Effector memory CD4-positive, alpha-beta T cell (primary cell): ENCODE results near the gene GREB1L.
"Not testable (repeated sequence)": the region's sequence is repeated elsewhere in the genome, so short reads cannot be mapped to it uniquely, and the experiment has no call there.

Source experiments
- DNase-seq, 3 donors: peaks; one replicate each; pipeline ENCODE4 v3.0.0-alpha.2; 2020
- H3K27ac ChIP-seq: 2 replicates; pipeline ENCODE4 v1.7.0; 2013; ENCODE audit warnings: mild to moderate bottlenecking, low read length, moderate library complexity; ENCODE audit not compliant: insufficient read depth, poor library complexity, severe bottlenecking
- H3K27me3 ChIP-seq: replicated peaks from 2 replicates; pipeline ENCODE4 v1.7.0; 2013; ENCODE audit warnings: mild to moderate bottlenecking, low read length; ENCODE audit not compliant: insufficient read depth, control insufficient read depth, poor library complexity, severe bottlenecking
- H3K36me3 ChIP-seq: 2 replicates; pipeline ENCODE4 v1.7.0; 2013; ENCODE audit warnings: mild to moderate bottlenecking, low read length, moderate library complexity; ENCODE audit not compliant: control insufficient read depth, insufficient read depth
- H3K4me1 ChIP-seq: 2 replicates; pipeline ENCODE4 v1.7.0; 2013; ENCODE audit warnings: low read length, mild to moderate bottlenecking; ENCODE audit not compliant: control insufficient read depth, insufficient read depth, poor library complexity, severe bottlenecking
- H3K4me3 ChIP-seq: 2 replicates; pipeline ENCODE4 v1.7.0; 2013; ENCODE audit warnings: low read length, low read depth, mild to moderate bottlenecking; ENCODE audit not compliant: insufficient read depth, poor library complexity, severe bottlenecking
- H3K9me3 ChIP-seq: 2 replicates; pipeline ENCODE4 v1.7.0; 2013; ENCODE audit warnings: mild to moderate bottlenecking, low read length, moderate library complexity; ENCODE audit not compliant: control insufficient read depth

The GREB1L gene

GRCh38 chr18:21314724-21315123, 72.7 kb downstream of the GREB1L start:
- Histone ChIP-seq H3K27ac (no peak overlapping the region), H3K27me3 (no peaks in the 10 kb centered on the region), H3K4me1 (no peaks in the 10 kb centered on the region), H3K4me3 (no peak overlapping the region), H3K9me3 (no peaks in the 10 kb centered on the region), H3K36me3 (no peaks in the 10 kb centered on the region)
- no peak for DNase-seq

GRCh38 chr18:21315126-21315525, 73.1 kb downstream of the GREB1L start:
- not testable (repeated sequence) for H3K27ac ChIP-seq, H3K36me3 ChIP-seq, H3K27me3 ChIP-seq, H3K4me3 ChIP-seq, H3K4me1 ChIP-seq, H3K9me3 ChIP-seq, DNase-seq

- Histone ChIP-seq H3K4me3 (no peak overlapping the region), H3K4me1 (no peaks in the 10 kb centered on the region), H3K27me3 (no peaks in the 10 kb centered on the region), H3K36me3 (no peaks in the 10 kb centered on the region), H3K9me3 (no peaks in the 10 kb centered on the region), H3K27ac (no peak overlapping the region)
- DNase-seq = no peak
Measured at GRCh38 chr18:21315741-21316197, 73.7 kb downstream of the GREB1L start.

- no peaks in the 10 kb centered on the region for H3K4me1 ChIP-seq
- H3K27me3 ChIP-seq = no peaks in the 10 kb centered on the region
- DNase-seq = no peak
- no peak overlapping the region for H3K4me3 ChIP-seq
- no peaks in the 10 kb centered on the region for H3K9me3 ChIP-seq
- H3K27ac ChIP-seq = no peak overlapping the region
- no peaks in the 10 kb centered on the region for H3K36me3 ChIP-seq
Measured at GRCh38 chr18:21316296-21316695, 74.3 kb downstream of the GREB1L start.

GRCh38 chr18:21321711-21322110, 79.7 kb downstream of the GREB1L start:
- no peaks in the 10 kb centered on the region for H3K36me3 ChIP-seq
- H3K4me3 ChIP-seq = no peak overlapping the region
- no peaks in the 10 kb centered on the region for H3K4me1 ChIP-seq
- no peak overlapping the region for H3K27ac ChIP-seq
- no peaks in the 10 kb centered on the region for H3K9me3 ChIP-seq
- H3K27me3 ChIP-seq = no peaks in the 10 kb centered on the region
- DNase-seq = no peak

- Histone ChIP-seq H3K9me3 (no peaks in the 10 kb centered on the region), H3K4me3 (no peak overlapping the region)
- no peak for DNase-seq
Measured at GRCh38 chr18:21327101-21327500, 85.1 kb downstream of the GREB1L start.

GRCh38 chr18:21330122-21330701, 88.2 kb downstream of the GREB1L start:
- Histone ChIP-seq H3K4me3 (no peak overlapping the region), H3K36me3 (no peaks in the 10 kb centered on the region), H3K27me3 (no peaks in the 10 kb centered on the region), H3K9me3 (no peaks in the 10 kb centered on the region), H3K27ac (no peak overlapping the region), H3K4me1 (no peaks in the 10 kb centered on the region)
- no peak for DNase-seq

More at GRCh38 chr18:21327101-21327500, 85.1 kb downstream of the GREB1L start:
- Histone ChIP-seq H3K27ac (no peak overlapping the region), H3K36me3 (no peaks in the 10 kb centered on the region), H3K27me3 (no peaks in the 10 kb centered on the region), H3K4me1 (no peaks in the 10 kb centered on the region)

- Histone ChIP-seq H3K9me3 (no peaks in the 10 kb centered on the region), H3K36me3 (no peaks in the 10 kb centered on the region), H3K4me3 (no peak overlapping the region), H3K4me1 (no peaks in the 10 kb centered on the region), H3K27ac (no peak overlapping the region), H3K27me3 (no peaks in the 10 kb centered on the region)
- no peak for DNase-seq
Measured at GRCh38 chr18:21331065-21331464, 89.0 kb downstream of the GREB1L start.

GRCh38 chr18:21335927-21336488, 94.0 kb downstream of the GREB1L start:
- Histone ChIP-seq H3K4me1 (no peaks in the 10 kb centered on the region), H3K27me3 (no peaks in the 10 kb centered on the region), H3K4me3 (no peak overlapping the region), H3K9me3 (no peaks in the 10 kb centered on the region), H3K36me3 (no peaks in the 10 kb centered on the region), H3K27ac (no peak overlapping the region)
- no peak for DNase-seq

GRCh38 chr18:21336846-21337245, 94.8 kb downstream of the GREB1L start:
- DNase-seq = no peak
- Histone ChIP-seq H3K27me3 (no peaks in the 10 kb centered on the region), H3K9me3 (no peaks in the 10 kb centered on the region), H3K36me3 (no peaks in the 10 kb centered on the region), H3K4me3 (no peak overlapping the region), H3K27ac (no peak overlapping the region), H3K4me1 (no peaks in the 10 kb centered on the region)
